ENCODE data around the gene FAM174A.

DNA sequence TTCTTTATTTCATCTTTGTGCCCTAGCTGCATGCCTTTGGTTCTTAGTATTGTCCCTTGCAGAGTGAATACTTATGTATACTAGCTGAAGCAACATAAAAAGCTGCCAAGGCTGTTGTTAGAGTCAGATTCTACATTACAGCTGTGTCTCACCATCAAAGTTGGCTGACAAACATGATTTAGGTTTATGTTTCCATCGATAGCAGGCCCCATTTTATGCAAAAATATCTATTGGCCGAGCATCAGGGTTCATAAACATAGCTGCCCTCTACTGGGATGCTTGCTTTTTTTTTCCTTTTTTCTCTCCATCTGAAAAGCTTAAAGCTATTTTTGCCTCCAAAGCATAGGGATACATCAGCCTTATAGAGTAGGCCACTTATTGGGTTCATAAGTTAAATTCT is 68.0 kb downstream of the FAM174A start:
- TF ChIP-seq FOXP2 (optimal IDR thresholded peaks at IDR 0.05; ENCODE audit: control extremely low read depth, extremely low read length, insufficient read depth) = no peak
- TF ChIP-seq EZH2 (IDR thresholded peaks at IDR 0.05) = no peak
- TF ChIP-seq POLR2AphosphoS5 (IDR thresholded peaks at IDR 0.05; ENCODE audit: borderline replicate concordance, low read depth, low read length) = no peak

Data from SK-N-MC (cell line).